WTC11 (cell line): ENCODE data around the gene DNAH9. TPM values are rescaled to one million over a fixed set of nuclear protein-coding genes. Genes with fewer than 3 reads are reported as not detected.
A peak's percentile ranks its signal among the peaks of the same experiment; 100 is the strongest.

Source experiments
- ATAC-seq: fragments of 200-7000 bp; cut with Tn5 transposase; 2 replicates; pipeline ENCODE4 v1.10.0; 2021; ENCODE audit warnings: mild to moderate bottlenecking, moderate library complexity
- Bru-seq: library from RNA; stranded (reverse); fragments of 400-500 nt; gene quantifications from one replicate; lab custom pipeline; 2021; lab: Mats Ljungman, UMichigan
- CTCF ChIA-PET: fragments of 300-600 bp; sonication (Branson Sonifier 250); formaldehyde crosslinking; loops from one replicate; lab custom pipeline; 2021; ENCODE audit warnings: antibody characterized with exemption; lab: Charles Lee
- POLR2A ChIA-PET: fragments of 350-600 bp; sonication (Branson Sonifier 250); formaldehyde crosslinking; loops from one replicate; lab custom pipeline; 2021; ENCODE audit warnings: antibody characterized with exemption; lab: Charles Lee
- DNase-seq: peaks from one replicate; pipeline ENCODE4 v3.0.0; 2021; ENCODE audit warnings: low spot score
- H3K27ac Mint-ChIP-seq: 2 replicates; pipeline ENCODE4 v1.8.0; 2021; ENCODE audit warnings: mixed read lengths
- H3K27me3 Mint-ChIP-seq: 2 replicates; pipeline ENCODE4 v1.8.0; 2021; ENCODE audit warnings: low read depth, mild to moderate bottlenecking, moderate library complexity, mixed read lengths
- H3K36me3 Mint-ChIP-seq: 2 replicates; pipeline ENCODE4 v1.8.0; 2021; ENCODE audit warnings: mixed read lengths
- H3K4me1 Mint-ChIP-seq: 2 replicates; pipeline ENCODE4 v1.8.0; 2022; ENCODE audit warnings: mixed read lengths
- H3K4me3 Mint-ChIP-seq: 2 replicates; pipeline ENCODE4 v1.8.0; 2021; ENCODE audit warnings: mild to moderate bottlenecking, moderate library complexity, mixed read lengths
- H3K9me3 Mint-ChIP-seq: 2 replicates; pipeline ENCODE4 v1.8.0; 2021; ENCODE audit warnings: mixed read lengths
- ATF1 ChIP-seq: sonication (generic); formaldehyde crosslinking; IDR thresholded peaks from 2 replicates; pipeline ENCODE4 v1.8.1; 2023; ENCODE audit warnings: mild to moderate bottlenecking, moderate library complexity, missing genetic modification reagents
- CREM ChIP-seq: sonication (generic); formaldehyde crosslinking; IDR thresholded peaks from 2 replicates; pipeline ENCODE4 v1.8.1; 2022; ENCODE audit warnings: mild to moderate bottlenecking, missing genetic modification reagents, moderate library complexity
- ELF4 ChIP-seq: sonication (generic); formaldehyde crosslinking; IDR thresholded peaks from 2 replicates; pipeline ENCODE4 v1.8.1; 2022; ENCODE audit warnings: low read depth, mild to moderate bottlenecking, moderate library complexity, missing genetic modification reagents
- GTF2I ChIP-seq: fragments of 250-450 bp; sonication (Bioruptor Pico); conservative IDR thresholded peaks from 2 replicates; pipeline ENCODE4 v1.4.0; 2021; ENCODE audit warnings: mild to moderate bottlenecking
- MXD4 ChIP-seq: fragments of 250-450 bp; sonication (Bioruptor Pico); IDR thresholded peaks from 2 replicates; pipeline ENCODE4 v1.8.0; 2021; ENCODE audit warnings: mild to moderate bottlenecking, moderate library complexity, borderline replicate concordance
- NFE2L1 ChIP-seq: sonication (generic); formaldehyde crosslinking; IDR thresholded peaks from 2 replicates; pipeline ENCODE4 v1.8.1; 2023; ENCODE audit warnings: missing genetic modification reagents
- NR3C1 ChIP-seq: sonication (generic); formaldehyde crosslinking; conservative IDR thresholded peaks from 2 replicates; pipeline ENCODE4 v1.8.1; 2023; ENCODE audit warnings: low read depth, mild to moderate bottlenecking, missing genetic modification reagents
- SMAD3 ChIP-seq: sonication (generic); formaldehyde crosslinking; IDR thresholded peaks from 2 replicates; pipeline ENCODE4 v1.8.0; 2022; ENCODE audit warnings: missing genetic modification reagents, mild to moderate bottlenecking, borderline replicate concordance
- ZNF138 ChIP-seq: sonication (generic); formaldehyde crosslinking; conservative IDR thresholded peaks from 2 replicates; pipeline ENCODE4 v1.8.1; 2022; ENCODE audit warnings: mild to moderate bottlenecking, moderate library complexity, missing genetic modification reagents
- ZNF416 ChIP-seq: fragments of 250-450 bp; sonication (Bioruptor Pico); IDR thresholded peaks from 2 replicates; pipeline ENCODE4 v1.9.0; 2021; ENCODE audit warnings: mild to moderate bottlenecking, inconsistent platforms
- ZNF423 ChIP-seq: fragments of 250-450 bp; sonication (Bioruptor Pico); IDR thresholded peaks from 2 replicates; pipeline ENCODE4 v2.1.2; 2022; ENCODE audit warnings: mild to moderate bottlenecking, moderate library complexity
- long read RNA-seq, 3 experiments: library from RNA in 1 of 3; library from capped mRNA in 1 of 3; library from polyadenylated mRNA in 1 of 3; unstranded in 2 of 3; stranded (forward) in 1 of 3; transcript quantifications; one replicate each; pipeline ENCODE4 v2.0.0, GENCODE V29; 2021
- total RNA-seq: library from RNA; stranded (reverse); gene quantifications from 3 replicates; pipeline ENCODE4 v1.2.3, GENCODE V29; 2021
- TF ChIP-seq, protein P1 (sequence below): sonication (generic); formaldehyde crosslinking; IDR thresholded peaks from 2 replicates; pipeline ENCODE4 v1.8.1; 2022; ENCODE audit warnings: mild to moderate bottlenecking, moderate library complexity, missing genetic modification reagents
- TF ChIP-seq, protein P2 (sequence below): fragments of 250-450 bp; sonication (Bioruptor Pico); IDR thresholded peaks from 2 replicates; pipeline ENCODE4 v1.9.0; 2021; ENCODE audit warnings: moderate library complexity, mild to moderate bottlenecking, inconsistent platforms, borderline replicate concordance
- TF ChIP-seq, protein P3 (sequence below): fragments of 250-450 bp; sonication (Bioruptor Pico); IDR thresholded peaks from 2 replicates; pipeline ENCODE4 v1.9.0; 2021; ENCODE audit warnings: mild to moderate bottlenecking
- TF ChIP-seq, protein P4 (sequence below): fragments of 250-450 bp; sonication (Bioruptor Pico); IDR thresholded peaks from 2 replicates; pipeline ENCODE4 v1.9.0; 2021; ENCODE audit warnings: mild to moderate bottlenecking
- TF ChIP-seq, protein P5 (sequence below): fragments of 250-450 bp; sonication (Bioruptor Pico); IDR thresholded peaks from 2 replicates; pipeline ENCODE4 v2.1.2; 2022; ENCODE audit warnings: mild to moderate bottlenecking, moderate library complexity

The DNAH9 gene, protein sequence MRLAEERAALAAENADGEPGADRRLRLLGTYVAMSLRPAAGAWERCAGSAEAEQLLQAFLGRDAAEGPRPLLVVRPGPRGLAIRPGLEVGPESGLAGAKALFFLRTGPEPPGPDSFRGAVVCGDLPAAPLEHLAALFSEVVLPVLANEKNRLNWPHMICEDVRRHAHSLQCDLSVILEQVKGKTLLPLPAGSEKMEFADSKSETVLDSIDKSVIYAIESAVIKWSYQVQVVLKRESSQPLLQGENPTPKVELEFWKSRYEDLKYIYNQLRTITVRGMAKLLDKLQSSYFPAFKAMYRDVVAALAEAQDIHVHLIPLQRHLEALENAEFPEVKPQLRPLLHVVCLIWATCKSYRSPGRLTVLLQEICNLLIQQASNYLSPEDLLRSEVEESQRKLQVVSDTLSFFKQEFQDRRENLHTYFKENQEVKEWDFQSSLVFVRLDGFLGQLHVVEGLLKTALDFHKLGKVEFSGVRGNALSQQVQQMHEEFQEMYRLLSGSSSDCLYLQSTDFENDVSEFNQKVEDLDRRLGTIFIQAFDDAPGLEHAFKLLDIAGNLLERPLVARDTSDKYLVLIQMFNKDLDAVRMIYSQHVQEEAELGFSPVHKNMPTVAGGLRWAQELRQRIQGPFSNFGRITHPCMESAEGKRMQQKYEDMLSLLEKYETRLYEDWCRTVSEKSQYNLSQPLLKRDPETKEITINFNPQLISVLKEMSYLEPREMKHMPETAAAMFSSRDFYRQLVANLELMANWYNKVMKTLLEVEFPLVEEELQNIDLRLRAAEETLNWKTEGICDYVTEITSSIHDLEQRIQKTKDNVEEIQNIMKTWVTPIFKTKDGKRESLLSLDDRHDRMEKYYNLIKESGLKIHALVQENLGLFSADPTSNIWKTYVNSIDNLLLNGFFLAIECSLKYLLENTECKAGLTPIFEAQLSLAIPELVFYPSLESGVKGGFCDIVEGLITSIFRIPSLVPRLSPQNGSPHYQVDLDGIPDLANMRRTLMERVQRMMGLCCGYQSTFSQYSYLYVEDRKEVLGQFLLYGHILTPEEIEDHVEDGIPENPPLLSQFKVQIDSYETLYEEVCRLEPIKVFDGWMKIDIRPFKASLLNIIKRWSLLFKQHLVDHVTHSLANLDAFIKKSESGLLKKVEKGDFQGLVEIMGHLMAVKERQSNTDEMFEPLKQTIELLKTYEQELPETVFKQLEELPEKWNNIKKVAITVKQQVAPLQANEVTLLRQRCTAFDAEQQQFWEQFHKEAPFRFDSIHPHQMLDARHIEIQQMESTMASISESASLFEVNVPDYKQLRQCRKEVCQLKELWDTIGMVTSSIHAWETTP (N-terminal part only)
- total RNA-seq (0.14 to 0.50 TPM (median 0.31 TPM) in 3 replicates), Bru-seq, nascent RNA (percentile 14 among the genes with signal in this experiment)
- long read RNA-seq, experiment 1, partial matches to known transcripts, result 0 of 1 reads
- long read RNA-seq, experiment 1, other reads (novel, unspliced or antisense), result 1 of 1 reads
- long read RNA-seq, experiment 2, result 0 reads
- long read RNA-seq, experiment 3, result 0 reads

DNA sequence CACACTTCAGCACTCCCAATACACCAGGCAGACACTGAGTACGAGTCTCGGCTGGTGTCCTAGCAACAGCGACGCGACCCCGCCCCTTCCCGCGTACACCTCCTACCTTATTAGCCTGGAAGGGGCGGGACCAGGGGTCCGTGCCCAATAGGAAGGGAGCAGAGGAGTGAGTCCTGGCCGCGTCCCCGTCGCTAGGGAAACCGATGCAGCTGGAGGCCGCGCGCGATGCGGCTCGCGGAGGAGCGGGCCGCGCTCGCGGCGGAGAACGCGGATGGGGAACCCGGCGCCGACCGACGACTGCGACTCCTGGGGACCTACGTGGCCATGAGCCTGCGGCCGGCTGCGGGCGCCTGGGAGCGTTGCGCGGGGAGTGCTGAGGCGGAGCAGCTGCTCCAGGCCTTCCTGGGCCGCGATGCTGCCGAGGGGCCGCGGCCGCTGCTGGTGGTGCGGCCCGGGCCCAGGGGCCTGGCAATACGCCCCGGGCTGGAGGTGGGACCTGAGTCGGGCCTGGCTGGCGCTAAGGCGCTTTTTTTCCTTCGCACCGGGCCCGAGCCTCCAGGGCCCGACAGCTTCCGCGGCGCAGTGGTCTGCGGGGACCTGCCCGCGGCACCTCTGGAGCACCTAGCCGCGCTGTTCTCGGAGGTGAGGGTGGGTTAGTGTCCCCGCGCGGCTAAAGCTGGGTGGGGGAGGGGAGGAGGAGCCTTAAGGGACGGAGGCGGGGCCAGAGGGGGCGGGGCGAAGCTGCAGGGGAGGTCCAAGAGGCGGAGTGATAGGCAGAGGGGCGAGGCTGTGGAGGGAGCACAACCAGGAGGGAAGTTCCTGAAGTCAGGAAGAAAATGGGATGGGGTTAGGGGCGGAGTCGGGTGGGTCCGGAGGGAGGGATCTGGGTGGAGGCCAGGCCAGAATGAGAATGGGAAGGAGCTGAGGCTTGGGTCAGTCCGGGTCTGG, at the start of gene DNAH9:
Gene DNAH9, plus strand, starts transcription at position 197 of the 948 bp plus-strand sequence. Its CDS starts 29 bp downstream, at position 226.
- peaks cover 5% of the 10 kb centered on the region for H3K4me1 Mint-ChIP-seq
- TF ChIP-seq ATF1, result no peak
- TF ChIP-seq ZNF416 (CRISPR knock-in tag), result no peak
- TF ChIP-seq, protein P1, sequence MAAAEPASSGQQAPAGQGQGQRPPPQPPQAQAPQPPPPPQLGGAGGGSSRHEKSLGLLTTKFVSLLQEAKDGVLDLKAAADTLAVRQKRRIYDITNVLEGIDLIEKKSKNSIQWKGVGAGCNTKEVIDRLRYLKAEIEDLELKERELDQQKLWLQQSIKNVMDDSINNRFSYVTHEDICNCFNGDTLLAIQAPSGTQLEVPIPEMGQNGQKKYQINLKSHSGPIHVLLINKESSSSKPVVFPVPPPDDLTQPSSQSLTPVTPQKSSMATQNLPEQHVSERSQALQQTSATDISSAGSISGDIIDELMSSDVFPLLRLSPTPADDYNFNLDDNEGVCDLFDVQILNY (CRISPR knock-in tag), result no peak
- TF ChIP-seq, protein P2, sequence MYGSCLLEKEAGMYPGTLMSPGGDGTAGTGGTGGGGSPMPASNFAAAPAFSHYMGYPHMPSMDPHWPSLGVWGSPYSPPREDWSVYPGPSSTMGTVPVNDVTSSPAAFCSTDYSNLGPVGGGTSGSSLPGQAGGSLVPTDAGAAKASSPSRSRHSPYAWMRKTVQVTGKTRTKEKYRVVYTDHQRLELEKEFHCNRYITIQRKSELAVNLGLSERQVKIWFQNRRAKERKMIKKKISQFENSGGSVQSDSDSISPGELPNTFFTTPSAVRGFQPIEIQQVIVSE, result no peak
- TF ChIP-seq ZNF138 (CRISPR knock-in tag), result no peak
- TF ChIP-seq MXD4, result no peak
- H3K27me3 Mint-ChIP-seq, result peaks cover 22% of the 10 kb centered on the region
- ChIA-PET POLR2A (no interaction called here), CTCF (interaction anchor here (2.1 kb wide), 1 partner anchor 46 kb away, joined by 8 read pairs; no protein-coding TSS in a partner anchor)
- DNase-seq (peak; percentile 93), ATAC-seq (peak; percentile 96)
- H3K36me3 Mint-ChIP-seq, result peaks cover 21% of the 10 kb centered on the region
- no peak within 1 kb of the TSS for H3K27ac Mint-ChIP-seq
- peaks cover 48% of the 10 kb centered on the region for H3K9me3 Mint-ChIP-seq
- H3K4me3 Mint-ChIP-seq, result peak within 1 kb of the TSS; percentile 67

DNA sequence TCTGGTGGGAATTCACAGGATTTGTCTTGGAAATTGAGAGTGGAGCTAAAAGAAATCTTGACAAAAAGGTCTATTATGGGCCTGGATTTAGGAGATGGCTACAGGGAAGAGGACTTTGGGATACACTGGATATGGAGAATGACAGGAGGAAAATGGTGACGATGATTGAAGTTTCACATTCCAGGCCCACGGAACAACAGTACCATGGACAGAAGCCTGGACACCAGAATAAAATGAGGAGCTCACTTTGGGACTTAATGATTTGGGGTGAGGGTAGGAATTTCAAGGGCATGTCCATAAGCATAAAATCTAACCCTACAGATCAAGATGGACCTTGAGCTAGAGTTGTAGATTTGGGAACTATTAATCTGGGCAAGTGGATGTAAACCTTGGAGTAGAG, 47.8 kb upstream of the DNAH9 start:
- Mint-ChIP-seq H3K27ac (no peak overlapping the region), H3K4me3 (no peak overlapping the region)
- CTCF ChIA-PET, result interaction anchor here (0.6 kb wide), 1 partner anchor 96 kb away, joined by 4 read pairs; no protein-coding TSS in a partner anchor

More for the DNA sequence above, 47.8 kb upstream of the DNAH9 start:
- POLR2A ChIA-PET, result no interaction called here
- Mint-ChIP-seq H3K36me3 (peaks cover 68% of the 10 kb centered on the region), H3K27me3 (peaks cover 12% of the 10 kb centered on the region), H3K9me3 (peaks cover 85% of the 10 kb centered on the region), H3K4me1 (no peaks in the 10 kb centered on the region)
- no peak for DNase-seq
- no peak for ATAC-seq
- TF ChIP-seq, protein P3, sequence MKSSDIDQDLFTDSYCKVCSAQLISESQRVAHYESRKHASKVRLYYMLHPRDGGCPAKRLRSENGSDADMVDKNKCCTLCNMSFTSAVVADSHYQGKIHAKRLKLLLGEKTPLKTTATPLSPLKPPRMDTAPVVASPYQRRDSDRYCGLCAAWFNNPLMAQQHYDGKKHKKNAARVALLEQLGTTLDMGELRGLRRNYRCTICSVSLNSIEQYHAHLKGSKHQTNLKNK (CRISPR knock-in tag), result no peak
- TF ChIP-seq CREM (CRISPR knock-in tag), result no peak
- TF ChIP-seq MXD4, result no peak
- no peak for TF ChIP-seq SMAD3 (CRISPR knock-in tag)
- TF ChIP-seq ELF4 (CRISPR knock-in tag), result no peak
- TF ChIP-seq, protein P4, sequence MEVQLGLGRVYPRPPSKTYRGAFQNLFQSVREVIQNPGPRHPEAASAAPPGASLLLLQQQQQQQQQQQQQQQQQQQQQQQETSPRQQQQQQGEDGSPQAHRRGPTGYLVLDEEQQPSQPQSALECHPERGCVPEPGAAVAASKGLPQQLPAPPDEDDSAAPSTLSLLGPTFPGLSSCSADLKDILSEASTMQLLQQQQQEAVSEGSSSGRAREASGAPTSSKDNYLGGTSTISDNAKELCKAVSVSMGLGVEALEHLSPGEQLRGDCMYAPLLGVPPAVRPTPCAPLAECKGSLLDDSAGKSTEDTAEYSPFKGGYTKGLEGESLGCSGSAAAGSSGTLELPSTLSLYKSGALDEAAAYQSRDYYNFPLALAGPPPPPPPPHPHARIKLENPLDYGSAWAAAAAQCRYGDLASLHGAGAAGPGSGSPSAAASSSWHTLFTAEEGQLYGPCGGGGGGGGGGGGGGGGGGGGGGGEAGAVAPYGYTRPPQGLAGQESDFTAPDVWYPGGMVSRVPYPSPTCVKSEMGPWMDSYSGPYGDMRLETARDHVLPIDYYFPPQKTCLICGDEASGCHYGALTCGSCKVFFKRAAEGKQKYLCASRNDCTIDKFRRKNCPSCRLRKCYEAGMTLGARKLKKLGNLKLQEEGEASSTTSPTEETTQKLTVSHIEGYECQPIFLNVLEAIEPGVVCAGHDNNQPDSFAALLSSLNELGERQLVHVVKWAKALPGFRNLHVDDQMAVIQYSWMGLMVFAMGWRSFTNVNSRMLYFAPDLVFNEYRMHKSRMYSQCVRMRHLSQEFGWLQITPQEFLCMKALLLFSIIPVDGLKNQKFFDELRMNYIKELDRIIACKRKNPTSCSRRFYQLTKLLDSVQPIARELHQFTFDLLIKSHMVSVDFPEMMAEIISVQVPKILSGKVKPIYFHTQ (CRISPR knock-in tag), result no peak
- no peak for TF ChIP-seq GTF2I
- TF ChIP-seq, protein P5, sequence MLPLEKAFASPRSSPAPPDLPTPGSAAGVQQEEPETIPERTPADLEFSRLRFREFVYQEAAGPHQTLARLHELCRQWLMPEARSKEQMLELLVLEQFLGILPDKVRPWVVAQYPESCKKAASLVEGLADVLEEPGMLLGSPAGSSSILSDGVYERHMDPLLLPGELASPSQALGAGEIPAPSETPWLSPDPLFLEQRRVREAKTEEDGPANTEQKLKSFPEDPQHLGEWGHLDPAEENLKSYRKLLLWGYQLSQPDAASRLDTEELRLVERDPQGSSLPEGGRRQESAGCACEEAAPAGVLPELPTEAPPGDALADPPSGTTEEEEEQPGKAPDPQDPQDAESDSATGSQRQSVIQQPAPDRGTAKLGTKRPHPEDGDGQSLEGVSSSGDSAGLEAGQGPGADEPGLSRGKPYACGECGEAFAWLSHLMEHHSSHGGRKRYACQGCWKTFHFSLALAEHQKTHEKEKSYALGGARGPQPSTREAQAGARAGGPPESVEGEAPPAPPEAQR (CRISPR knock-in tag), result no peak
- TF ChIP-seq NFE2L1 (CRISPR knock-in tag), result no peak
- TF ChIP-seq NR3C1, result no peak
- TF ChIP-seq ZNF423 (CRISPR knock-in tag), result no peak
